HG02798 (cell line): Measurements from ENCODE around the gene UBE2I.

ENCODE experiments used
- ATAC-seq: cut with Tn5 transposase; IDR thresholded peaks from one replicate; pipeline ENCODE4 v1.9.1; 2021; ENCODE audit warnings: mild to moderate bottlenecking; ENCODE audit not compliant: unreplicated experiment, poor library complexity

The UBE2I gene

GRCh38 chr16:1340730-1341494 lies 31.5 kb downstream of the UBE2I start:
- ATAC-seq, result no peak

- ATAC-seq, result no peak
Observed at GRCh38 chr16:1341495-1342420, 32.3 kb downstream of the UBE2I start.

GRCh38 chr16:1342526-1343427 lies 33.3 kb downstream of the UBE2I start:
- peak; percentile 87 for ATAC-seq

GRCh38 chr16:1343428-1344242 lies 34.2 kb downstream of the UBE2I start:
- ATAC-seq, result no peak

- no peak for ATAC-seq
Observed at GRCh38 chr16:1344499-1344898, 35.1 kb downstream of the UBE2I start.

- no peak for ATAC-seq
Observed at GRCh38 chr16:1345087-1345486, 35.7 kb downstream of the UBE2I start.

- ATAC-seq, result no peak
Observed at GRCh38 chr16:1345651-1346421, 36.4 kb downstream of the UBE2I start.

GRCh38 chr16:1346422-1347285 lies 37.2 kb downstream of the UBE2I start:
- no peak for ATAC-seq

GRCh38 chr16:1347286-1347855 lies 37.9 kb downstream of the UBE2I start:
- no peak for ATAC-seq

- no peak for ATAC-seq
Observed at GRCh38 chr16:1347962-1348361, 38.5 kb downstream of the UBE2I start.

- ATAC-seq, result no peak
Observed at GRCh38 chr16:1348441-1348840, 39.0 kb downstream of the UBE2I start.

- ATAC-seq, result no peak
Observed at GRCh38 chr16:1348926-1349325, 39.5 kb downstream of the UBE2I start.

GRCh38 chr16:1349351-1349750 lies 39.9 kb downstream of the UBE2I start:
- ATAC-seq, result no peak

- no peak for ATAC-seq
Observed at GRCh38 chr16:1349951-1350350, 40.5 kb downstream of the UBE2I start.

- no peak for ATAC-seq
Observed at GRCh38 chr16:1350691-1351090, 41.3 kb downstream of the UBE2I start.

- peak; percentile 14 for ATAC-seq
Observed at GRCh38 chr16:1351215-1351581, 41.8 kb downstream of the UBE2I start.

- ATAC-seq, result peak; percentile 89
Observed at GRCh38 chr16:1351582-1352362, 42.3 kb downstream of the UBE2I start, which contains the start of the genes GNPTG and TSR3. GNPTG (plus strand) TSS chr16:1351931; CDS start chr16:1351966, 35 bp downstream. TSR3 (minus strand) TSS chr16:1351878; CDS start chr16:1351804, 74 bp downstream.
